ENCODE data around the gene DTX3. TPM values are rescaled to one million over a fixed set of nuclear protein-coding genes. Genes with fewer than 3 reads are reported as not detected.
"Not testable (repeated sequence)": the region's sequence is repeated elsewhere in the genome, so short reads cannot be mapped to it uniquely, and the experiment has no call there.

Gene DTX3
- 56.4 and 67.9 TPM in 2 replicates for total RNA-seq (ENCODE audit: low replicate concordance)

DNA sequence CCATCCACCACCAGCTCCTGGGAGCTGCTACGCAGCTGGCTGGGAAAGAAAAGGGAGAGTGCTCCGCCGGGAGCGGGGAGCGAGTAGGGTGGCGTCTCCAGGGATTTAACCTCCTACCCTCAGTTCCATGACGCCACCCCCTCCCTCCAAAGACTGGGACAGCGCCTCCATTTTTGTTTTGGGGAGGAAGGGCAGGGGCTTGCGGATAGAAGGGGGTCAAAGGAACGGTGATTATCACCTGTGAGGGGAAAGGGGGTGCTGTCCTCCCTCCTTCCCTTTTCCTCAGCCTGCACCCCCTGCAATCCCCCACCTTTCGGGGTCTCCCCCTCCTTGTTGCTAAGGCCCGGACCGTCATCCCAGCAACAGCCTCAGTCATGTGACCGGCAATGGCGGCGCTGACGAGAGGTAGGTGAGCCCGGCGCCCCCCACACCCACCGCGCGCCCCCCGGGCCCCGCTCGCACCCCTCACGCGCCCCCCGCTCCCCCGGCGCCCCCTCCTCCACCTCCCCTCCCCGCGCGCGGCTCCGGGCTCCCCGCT lies at the start of gene DTX3:
Gene DTX3, plus strand, starts transcription at position 371 of the 538 bp plus-strand sequence. CDS start 1,694 bp downstream, outside the sequence.
- H3K79me2 ChIP-seq (ENCODE audit: low read depth), result peaks cover 16% of the 10 kb centered on the region
- Mint-ChIP-seq H3K4me3 (peak within 1 kb of the TSS; percentile 91), H3K4me1 (peaks cover 23% of the 10 kb centered on the region), H3K27me3 (ENCODE audit: insufficient read depth, low read depth) (peaks cover 9% of the 10 kb centered on the region), H3K9me3 (no peaks in the 10 kb centered on the region), H3K27ac (peak within 1 kb of the TSS; percentile 96), H3K36me3 (peaks cover 19% of the 10 kb centered on the region)
- peaks cover 12% of the 10 kb centered on the region for H4K20me1 ChIP-seq (ENCODE audit: low read depth)
- peaks cover 27% of the 10 kb centered on the region for H3F3A ChIP-seq (ENCODE audit: low read depth)
- H2AFZ ChIP-seq (replicated peaks), result peak within 1 kb of the TSS; percentile 99
- H3K4me2 ChIP-seq, result peak within 1 kb of the TSS; percentile 95
- DNase-seq (ENCODE audit: low spot score), result peak; percentile 66
- TF ChIP-seq EZH2 (IDR thresholded peaks at IDR 0.05) (no peak), CTCF (IDR thresholded peaks at IDR 0.05) (no peak), EZH2phosphoT487 (IDR thresholded peaks at IDR 0.05) (no peak)
- no peaks in the 10 kb centered on the region for H3K36me3 ChIP-seq
- peaks cover 4% of the 10 kb centered on the region for H3K27me3 ChIP-seq
- H3K9me3 ChIP-seq (ENCODE audit: low read depth), result no peaks in the 10 kb centered on the region
- peak within 1 kb of the TSS; percentile 83 for H3K9ac ChIP-seq
- H3K27ac ChIP-seq, result no peak within 1 kb of the TSS
- peaks cover 20% of the 10 kb centered on the region for H3K4me1 ChIP-seq
- H3K4me3 ChIP-seq, result peak within 1 kb of the TSS; percentile 98

DNA sequence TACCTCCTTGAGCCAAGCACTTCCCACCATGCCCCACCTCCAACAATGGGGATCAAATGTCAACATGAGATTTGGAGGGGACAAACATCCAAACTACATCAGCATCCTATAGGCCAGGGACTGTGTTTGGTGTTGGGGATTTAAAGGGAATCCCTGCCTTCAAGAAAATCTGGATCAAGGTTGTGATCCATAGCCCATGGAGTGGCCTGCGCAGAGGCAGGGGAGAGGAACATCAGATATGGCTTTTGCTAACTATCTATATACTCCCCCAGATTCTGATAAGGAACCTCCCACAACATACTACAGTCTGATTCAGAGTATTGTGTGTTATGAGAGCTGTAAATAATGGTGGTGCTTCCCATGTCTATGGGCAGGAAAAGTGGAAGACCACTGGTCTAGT lies 49.7 kb upstream of the DTX3 start:
- Histone ChIP-seq H3K27ac (no peak overlapping the region), H3F3A (ENCODE audit: low read depth) (peaks cover 34% of the 10 kb centered on the region), H3K9me3 (ENCODE audit: low read depth) (no peaks in the 10 kb centered on the region), H3K79me2 (ENCODE audit: low read depth) (peaks cover 51% of the 10 kb centered on the region), H3K4me2 (no peak overlapping the region), H3K9ac (no peak overlapping the region), H4K20me1 (ENCODE audit: low read depth) (peaks cover 57% of the 10 kb centered on the region), H3K4me1 (peaks cover 33% of the 10 kb centered on the region), H3K27me3 (no peaks in the 10 kb centered on the region), H2AFZ (replicated peaks) (no peak overlapping the region), H3K4me3 (no peak overlapping the region), H3K36me3 (no peaks in the 10 kb centered on the region)
- peaks cover 43% of the 10 kb centered on the region for H3K4me1 Mint-ChIP-seq
- H3K9me3 Mint-ChIP-seq, result no peaks in the 10 kb centered on the region
- H3K27ac Mint-ChIP-seq, result no peak overlapping the region
- no peak for DNase-seq (ENCODE audit: low spot score)
- peaks cover 22% of the 10 kb centered on the region for H3K27me3 Mint-ChIP-seq (ENCODE audit: insufficient read depth, low read depth)
- TF ChIP-seq EZH2 (IDR thresholded peaks at IDR 0.05), result no peak
- TF ChIP-seq EZH2phosphoT487 (IDR thresholded peaks at IDR 0.05), result no peak
- no peak overlapping the region for H3K4me3 Mint-ChIP-seq
- H3K36me3 Mint-ChIP-seq, result no peaks in the 10 kb centered on the region

DNA sequence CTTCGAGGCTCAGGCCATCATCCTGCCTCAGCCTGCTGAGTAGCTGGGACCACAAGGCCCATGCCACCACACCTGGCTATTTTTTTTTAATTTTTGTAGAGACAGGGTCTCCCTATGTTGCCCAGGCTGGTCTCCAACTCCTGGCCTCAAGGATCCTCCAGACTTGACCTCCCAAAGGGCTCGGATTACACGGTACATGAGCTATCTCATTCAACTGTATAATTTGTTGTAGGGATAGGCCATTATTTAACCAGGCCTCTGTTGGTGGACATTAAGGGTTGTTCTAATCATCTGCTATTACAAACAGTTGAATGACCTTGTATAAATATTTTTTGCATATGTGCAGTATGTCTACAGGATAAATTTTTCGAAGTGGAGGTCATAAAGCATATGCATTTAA lies 45.8 kb upstream of the DTX3 start:
- Histone ChIP-seq H3K9ac (no peak overlapping the region), H4K20me1 (ENCODE audit: low read depth) (peaks cover 28% of the 10 kb centered on the region), H3K4me3 (no peak overlapping the region), H3K9me3 (ENCODE audit: low read depth) (no peaks in the 10 kb centered on the region), H3K4me1 (peaks cover 3% of the 10 kb centered on the region), H3K4me2 (no peak overlapping the region), H2AFZ (replicated peaks) (no peak overlapping the region), H3K36me3 (no peaks in the 10 kb centered on the region), H3F3A (ENCODE audit: low read depth) (peaks cover 11% of the 10 kb centered on the region), H3K79me2 (ENCODE audit: low read depth) (peaks cover 36% of the 10 kb centered on the region), H3K27me3 (no peaks in the 10 kb centered on the region), H3K27ac (no peak overlapping the region)
- Mint-ChIP-seq H3K27ac (no peak overlapping the region), H3K4me1 (peaks cover 8% of the 10 kb centered on the region), H3K9me3 (no peaks in the 10 kb centered on the region), H3K4me3 (no peak overlapping the region), H3K36me3 (peaks cover 2% of the 10 kb centered on the region), H3K27me3 (ENCODE audit: insufficient read depth, low read depth) (peaks cover 7% of the 10 kb centered on the region)
- no peak for TF ChIP-seq EZH2 (IDR thresholded peaks at IDR 0.05)
- TF ChIP-seq EZH2phosphoT487 (IDR thresholded peaks at IDR 0.05), result no peak
- no peak for DNase-seq (ENCODE audit: low spot score)

- no peak overlapping the region for H3K27ac Mint-ChIP-seq
- H3K9me3 ChIP-seq (ENCODE audit: low read depth), result no peaks in the 10 kb centered on the region
- no peaks in the 10 kb centered on the region for H3K4me1 ChIP-seq
- DNase-seq (ENCODE audit: low spot score), result no peak
- H3K79me2 ChIP-seq (ENCODE audit: low read depth), result peaks cover 21% of the 10 kb centered on the region
- H3K36me3 ChIP-seq, result no peaks in the 10 kb centered on the region
- H3K27ac ChIP-seq, result no peak overlapping the region
- H3K9me3 Mint-ChIP-seq, result no peaks in the 10 kb centered on the region
- H3K4me1 Mint-ChIP-seq, result no peaks in the 10 kb centered on the region
- H3K4me2 ChIP-seq, result no peak overlapping the region
- H2AFZ ChIP-seq (replicated peaks), result no peak overlapping the region
- H3K9ac ChIP-seq, result no peak overlapping the region
- no peaks in the 10 kb centered on the region for H3K27me3 ChIP-seq
- H3K27me3 Mint-ChIP-seq (ENCODE audit: insufficient read depth, low read depth), result peaks cover 11% of the 10 kb centered on the region
- peaks cover 7% of the 10 kb centered on the region for H3F3A ChIP-seq (ENCODE audit: low read depth)
- H3K4me3 Mint-ChIP-seq, result no peak overlapping the region
- no peak for TF ChIP-seq EZH2phosphoT487 (IDR thresholded peaks at IDR 0.05)
- TF ChIP-seq CTCF (IDR thresholded peaks at IDR 0.05), result no peak
- TF ChIP-seq EZH2 (IDR thresholded peaks at IDR 0.05), result no peak
- H3K4me3 ChIP-seq, result no peak overlapping the region
- peaks cover 10% of the 10 kb centered on the region for H3K36me3 Mint-ChIP-seq
- peaks cover 12% of the 10 kb centered on the region for H4K20me1 ChIP-seq (ENCODE audit: low read depth)
These were observed 44.1 kb upstream of the DTX3 start for GRCh38 chr12:57560516-57560915.

DNA sequence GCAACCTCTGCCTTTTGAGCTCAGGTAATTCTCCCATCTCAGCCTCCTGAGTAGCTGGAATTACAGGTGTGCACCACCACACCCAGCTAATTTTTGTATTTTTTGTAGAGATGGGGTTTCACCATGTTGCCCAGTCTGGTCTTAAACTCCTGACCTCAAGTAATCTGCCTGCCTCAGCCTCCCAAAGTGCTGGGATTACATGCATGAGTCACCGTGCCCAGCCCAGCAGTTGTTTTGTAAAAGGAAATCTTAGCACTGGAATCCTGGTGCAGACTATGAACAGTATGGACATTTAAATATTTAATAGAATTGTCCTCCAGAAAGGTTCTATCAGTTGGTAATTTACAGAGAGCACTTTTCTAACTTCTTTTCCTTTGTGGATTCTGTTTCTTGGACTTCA lies 43.5 kb upstream of the DTX3 start:
- H3K4me3 Mint-ChIP-seq; H3F3A ChIP-seq (ENCODE audit: low read depth); H3K36me3 Mint-ChIP-seq; H3K4me2 ChIP-seq; H3K27ac Mint-ChIP-seq; H4K20me1 ChIP-seq (ENCODE audit: low read depth); DNase-seq (ENCODE audit: low spot score); H3K9me3 ChIP-seq (ENCODE audit: low read depth); H3K27me3 ChIP-seq; H3K9ac ChIP-seq; H3K27ac ChIP-seq; H3K4me1 Mint-ChIP-seq; H3K4me1 ChIP-seq; H3K4me3 ChIP-seq; H3K9me3 Mint-ChIP-seq; H2AFZ ChIP-seq (replicated peaks); H3K36me3 ChIP-seq: not testable (repeated sequence)
- H3K79me2 ChIP-seq (ENCODE audit: low read depth), result peaks cover 21% of the 10 kb centered on the region
- peaks cover 11% of the 10 kb centered on the region for H3K27me3 Mint-ChIP-seq (ENCODE audit: insufficient read depth, low read depth)
